WTC11 (cell line): Measurements from ENCODE around the gene ZNF579. TPM values are rescaled to one million over a fixed set of nuclear protein-coding genes. Genes with fewer than 3 reads are reported as not detected.

Experiments used
- ATAC-seq: fragments of 200-7000 bp; cut with Tn5 transposase; 2 replicates; pipeline ENCODE4 v1.10.0; 2021; ENCODE audit warnings: mild to moderate bottlenecking, moderate library complexity
- CTCF ChIA-PET: fragments of 300-600 bp; sonication (Branson Sonifier 250); formaldehyde crosslinking; loops from one replicate; lab custom pipeline; 2021; ENCODE audit warnings: antibody characterized with exemption; lab: Charles Lee
- POLR2A ChIA-PET: fragments of 350-600 bp; sonication (Branson Sonifier 250); formaldehyde crosslinking; loops from one replicate; lab custom pipeline; 2021; ENCODE audit warnings: antibody characterized with exemption; lab: Charles Lee
- DNase-seq: peaks from one replicate; pipeline ENCODE4 v3.0.0; 2021; ENCODE audit warnings: low spot score
- H3K27ac Mint-ChIP-seq: 2 replicates; pipeline ENCODE4 v1.8.0; 2021; ENCODE audit warnings: mixed read lengths
- H3K27me3 Mint-ChIP-seq: 2 replicates; pipeline ENCODE4 v1.8.0; 2021; ENCODE audit warnings: low read depth, mild to moderate bottlenecking, moderate library complexity, mixed read lengths
- H3K36me3 Mint-ChIP-seq: 2 replicates; pipeline ENCODE4 v1.8.0; 2021; ENCODE audit warnings: mixed read lengths
- H3K4me1 Mint-ChIP-seq: 2 replicates; pipeline ENCODE4 v1.8.0; 2022; ENCODE audit warnings: mixed read lengths
- H3K4me3 Mint-ChIP-seq: 2 replicates; pipeline ENCODE4 v1.8.0; 2021; ENCODE audit warnings: mild to moderate bottlenecking, moderate library complexity, mixed read lengths
- H3K9me3 Mint-ChIP-seq: 2 replicates; pipeline ENCODE4 v1.8.0; 2021; ENCODE audit warnings: mixed read lengths
- GABPB1 ChIP-seq: sonication (generic); formaldehyde crosslinking; IDR thresholded peaks from 2 replicates; pipeline ENCODE4 v1.8.1; 2023; ENCODE audit warnings: mild to moderate bottlenecking, missing genetic modification reagents
- MXD4 ChIP-seq: fragments of 250-450 bp; sonication (Bioruptor Pico); IDR thresholded peaks from 2 replicates; pipeline ENCODE4 v1.8.0; 2021; ENCODE audit warnings: mild to moderate bottlenecking, moderate library complexity, borderline replicate concordance
- NR1H2 ChIP-seq: sonication (generic); formaldehyde crosslinking; IDR thresholded peaks from 2 replicates; pipeline ENCODE4 v1.9.0; 2021; ENCODE audit warnings: mild to moderate bottlenecking, moderate library complexity, missing genetic modification reagents
- OVOL2 ChIP-seq: fragments of 250-450 bp; sonication (Bioruptor Pico); IDR thresholded peaks from 2 replicates; pipeline ENCODE4 v1.9.0; 2021; ENCODE audit warnings: mild to moderate bottlenecking, borderline replicate concordance
- PRRX2 ChIP-seq: fragments of 250-450 bp; sonication (Bioruptor Pico); IDR thresholded peaks from 2 replicates; pipeline ENCODE4 v1.8.0; 2021; ENCODE audit warnings: mild to moderate bottlenecking
- SMAD4 ChIP-seq: sonication (generic); formaldehyde crosslinking; IDR thresholded peaks from 2 replicates; pipeline ENCODE4 v1.8.0; 2022; ENCODE audit warnings: mild to moderate bottlenecking, missing genetic modification reagents
- SP1 ChIP-seq: sonication (generic); formaldehyde crosslinking; conservative IDR thresholded peaks from 2 replicates; pipeline ENCODE4 v1.8.1; 2022; ENCODE audit warnings: missing genetic modification reagents
- TCF7 ChIP-seq: sonication (generic); formaldehyde crosslinking; IDR thresholded peaks from 2 replicates; pipeline ENCODE4 v1.8.0; 2022; ENCODE audit warnings: mild to moderate bottlenecking, low read depth, missing genetic modification reagents, moderate library complexity
- ZNF317 ChIP-seq: sonication (generic); formaldehyde crosslinking; IDR thresholded peaks from 2 replicates; pipeline ENCODE4 v1.8.1; 2023; ENCODE audit warnings: low read depth, mild to moderate bottlenecking, moderate library complexity, missing genetic modification reagents, borderline replicate concordance
- ZNF423 ChIP-seq: fragments of 250-450 bp; sonication (Bioruptor Pico); IDR thresholded peaks from 2 replicates; pipeline ENCODE4 v2.1.2; 2022; ENCODE audit warnings: mild to moderate bottlenecking, moderate library complexity
- total RNA-seq: library from RNA; stranded (reverse); gene quantifications from 3 replicates; pipeline ENCODE4 v1.2.3, GENCODE V29; 2021
- TF ChIP-seq, protein P1 (sequence below): fragments of 250-450 bp; sonication (Bioruptor Pico); conservative IDR thresholded peaks from 2 replicates; pipeline ENCODE4 v1.9.0; 2021; ENCODE audit warnings: mild to moderate bottlenecking
- TF ChIP-seq, protein P2 (sequence below): sonication (generic); formaldehyde crosslinking; IDR thresholded peaks from 2 replicates; pipeline ENCODE4 v1.8.0; 2022; ENCODE audit warnings: missing genetic modification reagents

The ZNF579 gene
- total RNA-seq, 1 experiment from 2014 or later = 30.0 TPM

GRCh38 chr19:55554741-55555152, 25.9 kb downstream of the ZNF579 start:
- no peak for ATAC-seq
- ChIA-PET CTCF (interaction anchor here (0.8 kb wide), 1 partner anchor 98 kb away, joined by 3 read pairs; no protein-coding TSS in a partner anchor), POLR2A (interaction anchor here (0.6 to 0.8 kb wide), 2 partner anchors 19 to 78 kb away, joined by 3 to 8 read pairs; no protein-coding TSS in a partner anchor)
- Mint-ChIP-seq H3K27me3 (peaks cover 9% of the 10 kb centered on the region), H3K36me3 (no peaks in the 10 kb centered on the region), H3K4me3 (no peak overlapping the region), H3K9me3 (no peaks in the 10 kb centered on the region), H3K4me1 (peaks cover 29% of the 10 kb centered on the region), H3K27ac (no peak overlapping the region)
- no peak for TF ChIP-seq NR1H2 (CRISPR knock-in tag)
- TF ChIP-seq ZNF317 = peak; percentile 74
- DNase-seq = no peak

DNA sequence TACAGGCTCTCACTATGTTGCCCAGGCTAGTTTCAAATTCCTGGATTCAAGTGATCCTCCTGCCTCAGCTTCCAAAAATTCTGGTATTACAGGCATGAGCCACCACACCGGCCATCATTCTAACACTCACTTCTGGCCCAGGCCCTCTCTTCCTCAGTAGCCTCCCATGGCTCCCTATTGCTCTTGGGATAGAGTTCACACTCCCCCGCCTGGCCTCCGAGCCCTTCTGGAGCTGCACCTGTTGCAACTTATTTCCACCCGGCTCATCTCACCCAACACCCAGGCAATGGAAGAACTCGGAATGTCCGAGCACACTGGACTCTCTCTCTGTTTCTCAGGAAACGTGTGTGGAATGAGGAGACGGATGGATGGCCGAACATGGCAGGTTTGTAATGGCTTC, 26.3 kb downstream of the ZNF579 start:
- H3K27ac Mint-ChIP-seq = no peak overlapping the region
- no peak for TF ChIP-seq TCF7 (CRISPR knock-in tag)
- TF ChIP-seq SMAD4 (CRISPR knock-in tag) = no peak
- no peak for TF ChIP-seq OVOL2
- no peak for TF ChIP-seq SP1 (CRISPR knock-in tag)
- TF ChIP-seq, protein P1, sequence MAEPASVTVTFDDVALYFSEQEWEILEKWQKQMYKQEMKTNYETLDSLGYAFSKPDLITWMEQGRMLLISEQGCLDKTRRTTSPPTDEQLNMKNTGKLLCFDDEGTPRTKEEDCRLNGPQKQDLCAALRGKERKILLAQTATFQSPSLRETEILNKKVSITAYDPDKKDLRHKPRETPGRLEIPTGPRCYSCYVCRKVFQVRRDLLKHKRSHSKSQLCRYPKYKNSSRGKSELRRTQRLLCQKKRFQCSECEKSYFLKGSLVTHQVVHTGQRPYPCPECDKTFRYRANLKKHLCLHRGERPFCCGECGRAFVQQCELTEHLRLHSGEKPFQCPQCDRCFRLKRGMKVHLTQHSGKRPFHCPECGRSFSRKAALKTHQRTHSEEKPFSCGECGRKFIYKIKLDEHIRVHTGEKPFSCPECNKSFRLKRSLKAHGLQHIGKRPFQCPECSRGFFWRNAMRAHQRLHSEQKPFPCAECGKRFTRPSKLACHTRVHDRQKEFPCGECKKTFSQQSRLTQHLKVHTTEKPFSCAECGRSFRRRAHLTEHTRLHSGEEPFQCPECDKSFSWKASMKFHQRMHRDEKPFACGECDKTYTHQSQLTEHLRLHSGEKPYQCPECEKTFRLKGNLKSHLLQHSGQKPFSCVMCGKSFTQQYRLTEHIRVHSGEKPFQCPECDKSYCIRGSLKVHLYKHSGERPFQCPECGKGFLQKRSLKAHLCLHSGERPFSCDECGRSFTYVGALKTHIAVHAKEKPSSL (CRISPR knock-in tag) = no peak
- no peak for TF ChIP-seq MXD4
- TF ChIP-seq, all 79 proteins: peak for 0
- no peaks in the 10 kb centered on the region for H3K9me3 Mint-ChIP-seq
- H3K4me1 Mint-ChIP-seq = peaks cover 33% of the 10 kb centered on the region
- ChIA-PET POLR2A (interaction anchor here (0.6 to 0.8 kb wide), 2 partner anchors 20 to 77 kb away, joined by 3 to 8 read pairs; no protein-coding TSS in a partner anchor), CTCF (interaction anchor here (1.3 kb wide), 1 partner anchor 77 kb away, joined by 5 read pairs; no protein-coding TSS in a partner anchor)
- no peak for DNase-seq
- H3K27me3 Mint-ChIP-seq = peaks cover 9% of the 10 kb centered on the region
- ATAC-seq = no peak
- H3K4me3 Mint-ChIP-seq = no peak overlapping the region
- H3K36me3 Mint-ChIP-seq = no peaks in the 10 kb centered on the region

GRCh38 chr19:55553217-55554182, 27.1 kb downstream of the ZNF579 start:
- no peak for DNase-seq
- H3K9me3 Mint-ChIP-seq = no peaks in the 10 kb centered on the region
- POLR2A ChIA-PET = no interaction called here
- TF ChIP-seq GABPB1 (peak; percentile 37; the same call in 1 of the 2 replicates), OVOL2 (no peak)
- TF ChIP-seq, all 79 proteins: peak for 1
- Mint-ChIP-seq H3K36me3 (no peaks in the 10 kb centered on the region), H3K4me1 (peaks cover 33% of the 10 kb centered on the region), H3K4me3 (peak overlapping the region; percentile 26; the same call in 1 of the 2 replicates), H3K27me3 (peaks cover 9% of the 10 kb centered on the region), H3K27ac (no peak overlapping the region)
- CTCF ChIA-PET = interaction anchor here (0.6 to 2.1 kb wide), 9 partner anchors 37 to 816 kb away, joined by 3 to 10 read pairs (median 4); partner anchors contain the start of genes ISOC2 and ZNF865
- ATAC-seq = no peak

DNA sequence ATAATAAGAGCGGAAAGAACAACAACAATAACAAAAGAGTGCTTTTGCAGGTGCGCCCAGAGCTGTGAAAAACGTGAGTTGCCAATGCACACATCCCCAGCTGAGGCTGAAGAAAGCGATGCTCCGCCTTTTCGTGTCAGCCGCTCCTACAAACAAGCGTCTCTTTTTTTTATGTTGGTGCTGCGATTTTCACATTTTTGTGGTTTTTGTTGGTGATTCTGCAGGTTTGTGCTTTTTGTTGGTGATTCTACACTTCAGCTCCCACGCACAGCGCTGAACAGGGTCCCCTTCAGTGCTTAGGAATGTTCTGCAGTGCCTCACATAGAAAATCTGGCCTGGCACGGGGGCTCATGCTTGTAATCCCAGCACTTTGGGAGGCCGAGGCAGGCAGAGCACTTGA, 28.0 kb downstream of the ZNF579 start:
- Mint-ChIP-seq H3K9me3 (no peaks in the 10 kb centered on the region), H3K4me3 (peak overlapping the region; percentile 26; the same call in 1 of the 2 replicates), H3K27me3 (peaks cover 9% of the 10 kb centered on the region), H3K4me1 (peaks cover 37% of the 10 kb centered on the region), H3K36me3 (no peaks in the 10 kb centered on the region), H3K27ac (no peak overlapping the region; the same call in 1 of the 2 replicates)
- ChIA-PET POLR2A (no interaction called here), CTCF (interaction anchor here (0.6 to 2.1 kb wide), 9 partner anchors 17 to 817 kb away, joined by 3 to 10 read pairs (median 4); partner anchors contain the start of genes ISOC2 and ZNF865)
- ATAC-seq (no peak), DNase-seq (no peak)
- TF ChIP-seq ZNF423 (CRISPR knock-in tag) = no peak
- TF ChIP-seq PRRX2 (CRISPR knock-in tag) = no peak
- TF ChIP-seq, protein P2, sequence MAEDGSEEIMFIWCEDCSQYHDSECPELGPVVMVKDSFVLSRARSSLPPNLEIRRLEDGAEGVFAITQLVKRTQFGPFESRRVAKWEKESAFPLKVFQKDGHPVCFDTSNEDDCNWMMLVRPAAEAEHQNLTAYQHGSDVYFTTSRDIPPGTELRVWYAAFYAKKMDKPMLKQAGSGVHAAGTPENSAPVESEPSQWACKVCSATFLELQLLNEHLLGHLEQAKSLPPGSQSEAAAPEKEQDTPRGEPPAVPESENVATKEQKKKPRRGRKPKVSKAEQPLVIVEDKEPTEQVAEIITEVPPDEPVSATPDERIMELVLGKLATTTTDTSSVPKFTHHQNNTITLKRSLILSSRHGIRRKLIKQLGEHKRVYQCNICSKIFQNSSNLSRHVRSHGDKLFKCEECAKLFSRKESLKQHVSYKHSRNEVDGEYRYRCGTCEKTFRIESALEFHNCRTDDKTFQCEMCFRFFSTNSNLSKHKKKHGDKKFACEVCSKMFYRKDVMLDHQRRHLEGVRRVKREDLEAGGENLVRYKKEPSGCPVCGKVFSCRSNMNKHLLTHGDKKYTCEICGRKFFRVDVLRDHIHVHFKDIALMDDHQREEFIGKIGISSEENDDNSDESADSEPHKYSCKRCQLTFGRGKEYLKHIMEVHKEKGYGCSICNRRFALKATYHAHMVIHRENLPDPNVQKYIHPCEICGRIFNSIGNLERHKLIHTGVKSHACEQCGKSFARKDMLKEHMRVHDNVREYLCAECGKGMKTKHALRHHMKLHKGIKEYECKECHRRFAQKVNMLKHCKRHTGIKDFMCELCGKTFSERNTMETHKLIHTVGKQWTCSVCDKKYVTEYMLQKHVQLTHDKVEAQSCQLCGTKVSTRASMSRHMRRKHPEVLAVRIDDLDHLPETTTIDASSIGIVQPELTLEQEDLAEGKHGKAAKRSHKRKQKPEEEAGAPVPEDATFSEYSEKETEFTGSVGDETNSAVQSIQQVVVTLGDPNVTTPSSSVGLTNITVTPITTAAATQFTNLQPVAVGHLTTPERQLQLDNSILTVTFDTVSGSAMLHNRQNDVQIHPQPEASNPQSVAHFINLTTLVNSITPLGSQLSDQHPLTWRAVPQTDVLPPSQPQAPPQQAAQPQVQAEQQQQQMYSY (CRISPR knock-in tag) = peak; percentile 63
